K562 (cell line): ENCODE measurements around the gene MEIKIN. TPM values are rescaled to one million over a fixed set of nuclear protein-coding genes. Genes with fewer than 3 reads are reported as not detected.

ENCODE experiments used
- BCOR ChIP-seq: fragments of 450-650 bp; IDR thresholded peaks from 2 replicates; pipeline ENCODE4 v1.6.1; 2016
- CBX2 ChIP-seq: fragments of 200-600 bp; sonication (generic); IDR thresholded peaks from one replicate; pipeline ENCODE4 v1.6.1; 2012; ENCODE audit warnings: mild to moderate bottlenecking, low read length, inconsistent platforms; ENCODE audit not compliant: insufficient read depth, poor library complexity, severe bottlenecking
- ESRRA ChIP-seq: fragments of 450-650 bp; IDR thresholded peaks from 2 replicates; pipeline ENCODE4 v1.6.1; 2014; ENCODE audit warnings: low read depth, mild to moderate bottlenecking, moderate library complexity, borderline replicate concordance
- FOXM1 ChIP-seq, 2 experiments: fragments of 450-650 bp in 1 of 2; sonication (generic) in 1 of 2; formaldehyde crosslinking in 1 of 2; IDR thresholded peaks; 2 replicates each; pipeline versions ENCODE4 v1.6.1 to v1.9.0; 2017 to 2022; ENCODE audit warnings: low read depth in 2 of 2, mild to moderate bottlenecking in 2 of 2, missing genetic modification reagents in 1 of 2, moderate library complexity in 1 of 2
- GTF2F1 ChIP-seq: IDR thresholded peaks from 2 replicates; pipeline ENCODE4 v1.6.1; 2011; ENCODE audit warnings: low read depth, low read length, improper control_type of control experiment
- JUND ChIP-seq, 2 experiments: IDR thresholded peaks; 2 replicates in 1 of 2; 3 replicates in 1 of 2; pipeline ENCODE4 v1.6.1; 2011; ENCODE audit warnings: borderline replicate concordance in 2 of 2, low read depth in 2 of 2, low read length in 2 of 2, improper control_type of control experiment in 1 of 2, missing biosample characterization in 1 of 2, missing genetic modification characterization in 1 of 2, missing genetic modification reagents in 1 of 2
- L3MBTL2 ChIP-seq: fragments of 450-650 bp; IDR thresholded peaks from 2 replicates; pipeline ENCODE4 v1.6.1; 2016; ENCODE audit warnings: mild to moderate bottlenecking, moderate library complexity
- MEIS2 ChIP-seq: fragments of 450-650 bp; IDR thresholded peaks from 2 replicates; pipeline ENCODE4 v1.6.1; 2014; ENCODE audit warnings: mild to moderate bottlenecking; ENCODE audit not compliant: partially characterized antibody
- MYC ChIP-seq, 2 experiments: fragments of 250-450 bp in 1 of 2; sonication (Bioruptor Pico) in 1 of 2; IDR thresholded peaks; 2 replicates each; pipeline versions ENCODE4 v1.5.1 to v1.6.1; 2012 to 2021; ENCODE audit warnings: low read depth in 2 of 2, borderline replicate concordance in 1 of 2, improper control_type of control experiment in 1 of 2, low read length in 1 of 2, mild to moderate bottlenecking in 1 of 2, moderate library complexity in 1 of 2
- NCOA4 ChIP-seq: fragments of 450-650 bp; IDR thresholded peaks from 2 replicates; pipeline ENCODE4 v1.6.1; 2018; ENCODE audit warnings: mild to moderate bottlenecking; ENCODE audit not compliant: partially characterized antibody
- NCOA6 ChIP-seq: fragments of 450-650 bp; IDR thresholded peaks from 2 replicates; pipeline ENCODE4 v1.6.1; 2017; ENCODE audit warnings: mild to moderate bottlenecking
- NR1H2 ChIP-seq: sonication (generic); formaldehyde crosslinking; IDR thresholded peaks from 2 replicates; pipeline ENCODE4 v1.4.0; 2020; ENCODE audit warnings: mild to moderate bottlenecking, missing genetic modification reagents
- PTRF ChIP-seq: fragments of 450-650 bp; IDR thresholded peaks from 2 replicates; pipeline ENCODE4 v1.6.1; 2016; ENCODE audit warnings: mild to moderate bottlenecking, missing genetic modification characterization, missing compliant biosample characterization
- SAP30 ChIP-seq: fragments of 200-600 bp; sonication (generic); IDR thresholded peaks from 2 replicates; pipeline ENCODE4 v1.6.1; 2012; ENCODE audit warnings: borderline replicate concordance, low read depth, mild to moderate bottlenecking, moderate library complexity, low read length, control low read depth, inconsistent platforms; ENCODE audit not compliant: insufficient read depth, poor library complexity, severe bottlenecking
- SMARCA4 ChIP-seq: fragments of 450-650 bp; IDR thresholded peaks from 2 replicates; pipeline ENCODE4 v1.6.1; 2016
- SMARCB1 ChIP-seq: IDR thresholded peaks from 2 replicates; pipeline ENCODE4 v1.6.1; 2011; ENCODE audit warnings: improper control_type of control experiment, low read depth; ENCODE audit not compliant: insufficient read length
- ZNF174 ChIP-seq: fragments of 250-450 bp; sonication (Bioruptor Pico); IDR thresholded peaks from 2 replicates; pipeline ENCODE4 v1.4.0; 2020; ENCODE audit warnings: mild to moderate bottlenecking
- ZNF609 ChIP-seq: sonication (generic); formaldehyde crosslinking; IDR thresholded peaks from 2 replicates; pipeline ENCODE4 v1.8.1; 2023; ENCODE audit warnings: missing genetic modification reagents, mild to moderate bottlenecking, borderline replicate concordance
- polyA plus RNA-seq, 8 experiments: library from polyadenylated mRNA; depleted of rRNA in 4 of 8; stranded (reverse) in 5 of 8; unstranded in 3 of 8; fragments of >200 nt; fragmentation: Nextera tagmentation in 2 of 8; fragmentation: Illumina TruSeq in 1 of 8; extraction: Ambion mirVana in 2 of 8; extraction: Trizol in 1 of 8; gene quantifications; 2 replicates each; pipeline versions ENCODE4 v1.2.1 to v1.2.3, GENCODE V29; 2011 to 2014; ENCODE audit warnings: inconsistent platforms in 1 of 8, missing spikeins in 1 of 8
- total RNA-seq, 7 experiments: library from RNA; depleted of rRNA in 6 of 7; stranded (reverse); fragments of >200 nt in 6 of 7; fragmentation: Illumina TruSeq in 2 of 7; extraction: Trizol in 2 of 7; gene quantifications; 2 replicates each; pipeline versions ENCODE4 v1.2.1 to v1.2.3, GENCODE V29; 2011 to 2021; ENCODE audit warnings: low replicate concordance in 1 of 7
- TF ChIP-seq, protein P1 (sequence below): sonication (generic); formaldehyde crosslinking; IDR thresholded peaks from 2 replicates; pipeline ENCODE4 v1.8.1; 2023; ENCODE audit warnings: mild to moderate bottlenecking, missing genetic modification reagents

MEIKIN gene
- total and polyA plus RNA-seq, 9 of the 15 experiments (the other 6 are each of a cell fraction or from before 2014, with no cell fraction given), result 0.18 TPM; not detected in 8

DNA sequence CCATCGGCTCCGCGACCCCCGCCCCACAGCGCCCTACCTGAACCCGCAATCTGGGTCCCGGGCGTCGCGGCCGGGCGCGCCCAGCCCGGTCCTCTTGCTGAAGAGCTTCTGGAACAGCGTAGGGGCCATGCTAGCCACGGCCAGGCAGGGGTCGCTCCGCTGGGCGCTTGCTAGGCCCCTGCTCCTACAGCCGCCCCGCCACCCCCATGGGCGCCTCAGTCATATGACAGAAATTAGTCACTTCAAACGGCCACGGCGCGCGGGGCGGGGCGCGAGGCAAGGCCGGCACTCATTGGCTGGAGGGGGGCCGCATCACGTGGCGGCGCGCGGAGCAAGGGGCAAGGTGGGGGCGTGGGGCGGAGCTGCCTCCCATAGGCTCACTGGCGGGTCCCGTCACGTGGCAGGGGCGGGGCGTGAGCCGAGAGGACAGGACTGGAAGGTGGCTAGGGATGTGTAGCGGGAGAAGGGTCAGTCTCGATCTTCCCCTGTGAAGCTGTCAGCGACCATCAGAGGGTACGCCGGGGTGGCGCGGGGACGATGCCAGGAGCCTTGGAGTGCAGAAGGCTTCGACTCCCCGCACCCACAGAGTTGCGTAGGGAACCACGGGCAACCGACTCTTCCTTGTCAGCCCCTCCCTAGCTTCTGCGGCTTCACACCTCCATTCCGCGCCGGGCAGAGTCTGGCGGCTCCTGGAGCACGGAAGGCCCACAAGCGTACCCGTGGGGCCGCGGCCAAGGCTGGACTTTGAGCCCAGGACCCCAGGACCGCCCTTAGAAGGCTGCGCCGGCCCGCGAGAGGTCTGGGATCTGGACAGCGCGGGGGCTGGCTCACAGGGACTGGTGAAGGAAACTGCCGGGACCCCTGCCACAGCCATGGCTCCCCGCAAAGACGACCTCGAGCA, 148.4 kb downstream of the MEIKIN start, which contains the start of gene FNIP1 (continued):
- TF ChIP-seq MYC (IDR thresholded peaks at IDR 0.05; ENCODE audit: low read depth, low read length) (peak; percentile 83; the same call in 1 of the 2 replicates), MYC (CRISPR knock-in tag; IDR thresholded peaks at IDR 0.05; ENCODE audit: borderline replicate concordance, low read depth) (peak; percentile 70), NCOA4 (no peak), ZNF609 (peak; percentile 62; the same call in 1 of the 2 replicates), BCOR (no peak), FOXM1 (IDR thresholded peaks at IDR 0.05; ENCODE audit: low read depth) (peak; percentile 49; the same call in 1 of the 2 replicates), FOXM1 (CRISPR knock-in tag; IDR thresholded peaks at IDR 0.05; ENCODE audit: low read depth) (0 out of 2 replicates have a peak, but pooled peaks have one; percentile 95), SMARCB1 (no peak), SAP30 (no peak), L3MBTL2 (peak; percentile 99), NCOA6 (no peak), JUND (IDR thresholded peaks at IDR 0.05; ENCODE audit: borderline replicate concordance, low read depth, low read length) (peak; percentile 92), JUND (tag; IDR thresholded peaks at IDR 0.05; ENCODE audit: borderline replicate concordance, low read depth, low read length) (peak; percentile 71; the same call in 1 of the 3 replicates), ZNF174 (CRISPR knock-in tag) (no peak), ESRRA (peak; percentile 33; the same call in 1 of the 2 replicates), PTRF (no peak), MEIS2 (peak; percentile 63), CBX2 (no peak), GTF2F1 (no peak), NR1H2 (CRISPR knock-in tag) (peak; percentile 34; the same call in 1 of the 2 replicates), SMARCA4 (no peak; the same call in 1 of the 2 replicates)
- TF ChIP-seq, protein P1, sequence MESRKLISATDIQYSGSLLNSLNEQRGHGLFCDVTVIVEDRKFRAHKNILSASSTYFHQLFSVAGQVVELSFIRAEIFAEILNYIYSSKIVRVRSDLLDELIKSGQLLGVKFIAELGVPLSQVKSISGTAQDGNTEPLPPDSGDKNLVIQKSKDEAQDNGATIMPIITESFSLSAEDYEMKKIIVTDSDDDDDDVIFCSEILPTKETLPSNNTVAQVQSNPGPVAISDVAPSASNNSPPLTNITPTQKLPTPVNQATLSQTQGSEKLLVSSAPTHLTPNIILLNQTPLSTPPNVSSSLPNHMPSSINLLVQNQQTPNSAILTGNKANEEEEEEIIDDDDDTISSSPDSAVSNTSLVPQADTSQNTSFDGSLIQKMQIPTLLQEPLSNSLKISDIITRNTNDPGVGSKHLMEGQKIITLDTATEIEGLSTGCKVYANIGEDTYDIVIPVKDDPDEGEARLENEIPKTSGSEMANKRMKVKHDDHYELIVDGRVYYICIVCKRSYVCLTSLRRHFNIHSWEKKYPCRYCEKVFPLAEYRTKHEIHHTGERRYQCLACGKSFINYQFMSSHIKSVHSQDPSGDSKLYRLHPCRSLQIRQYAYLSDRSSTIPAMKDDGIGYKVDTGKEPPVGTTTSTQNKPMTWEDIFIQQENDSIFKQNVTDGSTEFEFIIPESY, result peak; percentile 77
